ENCODE measurements around the gene ANKRD11.

Gene ANKRD11

GRCh38 chr16:89529097-89529496 is 38.7 kb upstream of the ANKRD11 start:
- Histone ChIP-seq H3K27ac (ENCODE audit: poor library complexity, severe bottlenecking) (no peak overlapping the region), H3K27me3 (ENCODE audit: insufficient read depth, poor library complexity, severe bottlenecking) (no peaks in the 10 kb centered on the region), H3K9me3 (ENCODE audit: severe bottlenecking) (no peaks in the 10 kb centered on the region), H3K4me3 (ENCODE audit: severe bottlenecking) (no peak overlapping the region), H3K36me3 (ENCODE audit: low read depth) (peaks cover 88% of the 10 kb centered on the region), H3K4me1 (ENCODE audit: insufficient read depth, poor library complexity, severe bottlenecking) (no peaks in the 10 kb centered on the region)
- DNase-seq (ENCODE audit: low spot score) (no peak), ATAC-seq (ENCODE audit: low read depth) (no peak)
- no peak for TF ChIP-seq CTCF (IDR thresholded peaks at IDR 0.05; ENCODE audit: poor library complexity, severe bottlenecking)

- Histone ChIP-seq H3K9me3 (ENCODE audit: severe bottlenecking) (no peaks in the 10 kb centered on the region), H3K27ac (ENCODE audit: poor library complexity, severe bottlenecking) (no peak overlapping the region), H3K27me3 (ENCODE audit: insufficient read depth, poor library complexity, severe bottlenecking) (no peaks in the 10 kb centered on the region), H3K4me3 (ENCODE audit: severe bottlenecking) (no peak overlapping the region), H3K36me3 (ENCODE audit: low read depth) (peaks cover 81% of the 10 kb centered on the region), H3K4me1 (ENCODE audit: insufficient read depth, poor library complexity, severe bottlenecking) (no peaks in the 10 kb centered on the region)
- TF ChIP-seq CTCF (IDR thresholded peaks at IDR 0.05; ENCODE audit: poor library complexity, severe bottlenecking) = no peak
- no peak for DNase-seq (ENCODE audit: low spot score)
- no peak for ATAC-seq (ENCODE audit: low read depth)
Observed at GRCh38 chr16:89525146-89525913, 35.0 kb upstream of the ANKRD11 start.

GRCh38 chr16:89523680-89524344 is 33.5 kb upstream of the ANKRD11 start:
- TF ChIP-seq CTCF (IDR thresholded peaks at IDR 0.05; ENCODE audit: poor library complexity, severe bottlenecking) = no peak
- Histone ChIP-seq H3K4me1 (ENCODE audit: insufficient read depth, poor library complexity, severe bottlenecking) (no peaks in the 10 kb centered on the region), H3K27me3 (ENCODE audit: insufficient read depth, poor library complexity, severe bottlenecking) (no peaks in the 10 kb centered on the region), H3K9me3 (ENCODE audit: severe bottlenecking) (no peaks in the 10 kb centered on the region), H3K27ac (ENCODE audit: poor library complexity, severe bottlenecking) (no peak overlapping the region), H3K4me3 (ENCODE audit: severe bottlenecking) (no peak overlapping the region), H3K36me3 (ENCODE audit: low read depth) (peaks cover 79% of the 10 kb centered on the region)
- no peak for ATAC-seq (ENCODE audit: low read depth)
- DNase-seq (ENCODE audit: low spot score) = no peak

- H3K4me3 ChIP-seq (ENCODE audit: severe bottlenecking) = no peak overlapping the region
- ATAC-seq (ENCODE audit: low read depth) = no peak
- H3K27me3 ChIP-seq (ENCODE audit: insufficient read depth, poor library complexity, severe bottlenecking) = no peaks in the 10 kb centered on the region
- no peaks in the 10 kb centered on the region for H3K4me1 ChIP-seq (ENCODE audit: insufficient read depth, poor library complexity, severe bottlenecking)
- H3K9me3 ChIP-seq (ENCODE audit: severe bottlenecking) = no peaks in the 10 kb centered on the region
- DNase-seq (ENCODE audit: low spot score) = no peak
- TF ChIP-seq CTCF (IDR thresholded peaks at IDR 0.05; ENCODE audit: poor library complexity, severe bottlenecking) = no peak
- H3K27ac ChIP-seq (ENCODE audit: poor library complexity, severe bottlenecking) = no peak overlapping the region
- H3K36me3 ChIP-seq (ENCODE audit: low read depth) = peaks cover 82% of the 10 kb centered on the region
Observed at GRCh38 chr16:89522287-89522686, 31.9 kb upstream of the ANKRD11 start.

GRCh38 chr16:89519881-89520280 is 29.5 kb upstream of the ANKRD11 start:
- no peak for TF ChIP-seq CTCF (IDR thresholded peaks at IDR 0.05; ENCODE audit: poor library complexity, severe bottlenecking)
- no peaks in the 10 kb centered on the region for H3K9me3 ChIP-seq (ENCODE audit: severe bottlenecking)
- H3K4me1 ChIP-seq (ENCODE audit: insufficient read depth, poor library complexity, severe bottlenecking) = no peaks in the 10 kb centered on the region
- no peak overlapping the region for H3K4me3 ChIP-seq (ENCODE audit: severe bottlenecking)
- ATAC-seq (ENCODE audit: low read depth) (no peak), DNase-seq (ENCODE audit: low spot score) (no peak)
- H3K27me3 ChIP-seq (ENCODE audit: insufficient read depth, poor library complexity, severe bottlenecking) = no peaks in the 10 kb centered on the region
- peaks cover 86% of the 10 kb centered on the region for H3K36me3 ChIP-seq (ENCODE audit: low read depth)
- H3K27ac ChIP-seq (ENCODE audit: poor library complexity, severe bottlenecking) = no peak overlapping the region
